D721Med (cell line): ENCODE results near the gene FNBP1L.
"Not testable (repeated sequence)": the region's sequence is repeated elsewhere in the genome, so short reads cannot be mapped to it uniquely, and the experiment has no call there.

Experiments used
- DNase-seq: peaks from one replicate; pipeline ENCODE4 v3.0.0; 2011; ENCODE audit warnings: low spot score; ENCODE audit not compliant: insufficient read length
- FAIRE-seq: peaks from 2 replicates; lab custom pipeline; 2011; peaks lifted over from hg19 to GRCh38; lab: Jason Lieb, UNC
- TF ChIP-seq, protein P1 (sequence below): IDR thresholded peaks from 2 replicates; pipeline ENCODE4 v1.5.1; 2012; ENCODE audit warnings: mild to moderate bottlenecking, control low read depth; ENCODE audit not compliant: insufficient read depth; ENCODE audit errors: missing control alignments

FNBP1L gene

DNA sequence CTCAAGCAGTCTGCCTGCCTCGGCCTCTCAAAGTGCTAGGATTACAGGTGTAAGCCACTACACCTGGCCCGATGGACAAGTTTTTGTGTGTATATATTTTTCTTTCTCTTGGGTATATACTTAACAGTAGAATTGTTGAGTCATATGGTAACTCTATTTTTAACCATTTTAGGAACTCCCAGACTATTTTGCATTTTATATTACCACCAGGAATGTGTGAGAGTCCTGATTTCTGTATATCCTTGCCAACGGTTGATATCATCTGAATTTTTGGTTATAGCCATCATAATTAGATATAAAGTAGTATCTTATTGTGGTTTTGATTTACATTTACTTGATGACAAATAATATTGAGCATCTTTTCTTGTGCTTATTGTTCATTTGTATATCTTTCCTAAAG is 20.7 kb downstream of the FNBP1L start:
- DNase-seq = no peak
- TF ChIP-seq, protein P1, sequence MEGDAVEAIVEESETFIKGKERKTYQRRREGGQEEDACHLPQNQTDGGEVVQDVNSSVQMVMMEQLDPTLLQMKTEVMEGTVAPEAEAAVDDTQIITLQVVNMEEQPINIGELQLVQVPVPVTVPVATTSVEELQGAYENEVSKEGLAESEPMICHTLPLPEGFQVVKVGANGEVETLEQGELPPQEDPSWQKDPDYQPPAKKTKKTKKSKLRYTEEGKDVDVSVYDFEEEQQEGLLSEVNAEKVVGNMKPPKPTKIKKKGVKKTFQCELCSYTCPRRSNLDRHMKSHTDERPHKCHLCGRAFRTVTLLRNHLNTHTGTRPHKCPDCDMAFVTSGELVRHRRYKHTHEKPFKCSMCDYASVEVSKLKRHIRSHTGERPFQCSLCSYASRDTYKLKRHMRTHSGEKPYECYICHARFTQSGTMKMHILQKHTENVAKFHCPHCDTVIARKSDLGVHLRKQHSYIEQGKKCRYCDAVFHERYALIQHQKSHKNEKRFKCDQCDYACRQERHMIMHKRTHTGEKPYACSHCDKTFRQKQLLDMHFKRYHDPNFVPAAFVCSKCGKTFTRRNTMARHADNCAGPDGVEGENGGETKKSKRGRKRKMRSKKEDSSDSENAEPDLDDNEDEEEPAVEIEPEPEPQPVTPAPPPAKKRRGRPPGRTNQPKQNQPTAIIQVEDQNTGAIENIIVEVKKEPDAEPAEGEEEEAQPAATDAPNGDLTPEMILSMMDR = no peak
- no peak for FAIRE-seq

GRCh38 chr1:93469223-93469622 is 21.3 kb downstream of the FNBP1L start:
- not testable (repeated sequence) for DNase-seq, FAIRE-seq

- TF ChIP-seq, protein P1 = no peak
- FAIRE-seq (no peak), DNase-seq (no peak)
Observed at GRCh38 chr1:93471284-93471683, 23.4 kb downstream of the FNBP1L start.

GRCh38 chr1:93471911-93472310 is 24.0 kb downstream of the FNBP1L start:
- TF ChIP-seq, protein P1 = no peak
- DNase-seq (no peak), FAIRE-seq (no peak)

DNA sequence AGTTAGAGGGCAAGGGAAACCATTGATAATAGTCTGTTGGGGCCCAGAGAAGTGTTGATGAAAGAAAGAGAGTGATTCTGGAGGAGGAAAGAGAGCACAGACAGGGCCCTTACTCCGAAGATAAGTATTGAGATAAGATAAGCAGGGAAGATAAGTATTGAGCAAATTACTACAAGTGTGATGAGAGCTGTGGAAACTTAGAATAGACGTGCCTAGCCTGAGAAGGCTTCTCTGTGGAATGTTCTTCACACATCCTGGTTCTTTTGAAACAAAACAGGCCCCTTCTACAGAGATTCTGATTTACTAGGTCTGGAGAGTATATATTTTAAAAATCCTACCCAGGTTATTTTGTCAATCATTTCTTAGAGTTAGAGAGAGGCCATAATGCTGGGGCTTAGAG is 26.4 kb downstream of the FNBP1L start:
- TF ChIP-seq, protein P1 = no peak
- no peak for FAIRE-seq

GRCh38 chr1:93475681-93476080 is 27.8 kb downstream of the FNBP1L start:
- TF ChIP-seq, protein P1 = no peak
- FAIRE-seq = no peak
- DNase-seq = no peak

More for the DNA sequence above, 26.4 kb downstream of the FNBP1L start:
- no peak for DNase-seq

DNA sequence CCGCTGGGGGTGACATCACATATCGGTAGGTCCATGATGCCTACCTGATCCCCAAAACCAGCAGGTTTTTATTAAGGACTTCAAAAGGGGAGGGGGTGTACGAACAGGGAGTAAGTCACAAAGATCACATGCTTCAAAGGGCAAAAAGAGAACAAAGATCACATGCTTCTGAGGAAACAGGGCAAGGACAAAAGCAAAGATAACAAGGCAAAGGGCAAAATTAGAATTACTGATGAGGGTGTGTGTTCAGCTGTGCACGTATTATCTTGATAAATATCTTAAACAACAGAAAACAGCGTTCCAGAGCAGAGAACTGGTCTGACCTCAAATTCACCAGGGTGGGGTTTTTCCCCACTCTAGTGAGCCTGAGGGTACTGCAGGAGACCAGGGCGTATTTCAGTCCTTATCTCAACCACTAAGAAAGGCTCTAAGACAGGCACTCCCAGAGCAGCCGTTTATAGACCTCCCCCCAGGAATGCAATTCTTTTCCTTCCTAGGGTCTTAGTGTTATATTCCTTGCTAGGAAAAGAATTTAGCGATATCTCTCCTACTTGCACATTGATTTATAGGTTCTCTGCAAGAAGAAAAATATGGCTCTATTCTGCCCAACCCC is 31.3 kb downstream of the FNBP1L start:
- not testable (repeated sequence) for FAIRE-seq, DNase-seq

DNA sequence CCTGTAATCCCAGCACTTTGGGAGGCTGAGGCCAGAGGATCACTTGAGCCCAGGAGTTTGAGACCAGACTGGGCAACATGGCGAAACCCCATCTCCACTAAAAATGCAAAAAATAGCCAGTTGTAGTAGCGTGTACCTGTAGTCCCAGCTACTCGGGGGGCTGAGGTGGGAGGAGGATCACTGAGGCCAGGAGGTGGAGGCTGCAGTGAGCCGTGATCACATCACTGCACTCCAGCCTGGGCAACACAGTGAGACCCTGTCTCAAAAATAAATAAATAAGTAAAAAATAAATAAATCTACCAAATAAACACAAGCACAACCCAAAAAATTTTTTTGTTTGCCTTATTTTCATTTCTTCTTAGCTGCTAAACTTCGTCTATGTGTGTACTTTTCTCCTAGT is 34.0 kb downstream of the FNBP1L start:
- not testable (repeated sequence) for FAIRE-seq, DNase-seq

DNA sequence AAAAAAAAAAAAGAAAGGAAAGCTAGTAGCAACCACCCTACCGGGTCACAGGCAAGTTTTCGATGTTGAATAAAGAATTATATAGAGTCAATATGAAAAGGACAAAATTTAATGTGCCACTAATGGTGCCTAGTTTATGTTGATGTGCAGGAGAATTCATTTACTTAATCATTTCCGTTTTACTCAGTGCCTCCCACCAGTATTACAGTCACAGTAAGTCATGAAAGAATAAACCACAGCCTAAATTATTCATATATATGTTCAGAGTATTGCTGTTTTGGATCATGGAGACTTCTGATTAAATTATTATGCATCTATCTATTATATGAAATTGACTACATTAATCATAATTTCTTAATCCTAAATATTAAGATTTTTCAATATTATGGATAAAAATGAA is 35.3 kb downstream of the FNBP1L start:
- DNase-seq (no peak), FAIRE-seq (no peak)

More for the DNA sequence above, 35.3 kb downstream of the FNBP1L start:
- TF ChIP-seq, protein P1 = no peak
